AG09319 (cell line): ENCODE results near the gene S100A13.
A peak's percentile ranks its signal among the peaks of the same experiment; 100 is the strongest.

Experiments used
- DNase-seq: peaks from one replicate; pipeline ENCODE4 v3.0.0-alpha.2; 2010; ENCODE audit warnings: low read depth; ENCODE audit errors: extremely low read depth
- TF ChIP-seq, protein P1 (sequence below): IDR thresholded peaks from 2 replicates; pipeline ENCODE4 v1.5.1; 2011; ENCODE audit warnings: low read depth, mild to moderate bottlenecking, inconsistent platforms, low read length, moderate library complexity

S100A13 gene

DNA sequence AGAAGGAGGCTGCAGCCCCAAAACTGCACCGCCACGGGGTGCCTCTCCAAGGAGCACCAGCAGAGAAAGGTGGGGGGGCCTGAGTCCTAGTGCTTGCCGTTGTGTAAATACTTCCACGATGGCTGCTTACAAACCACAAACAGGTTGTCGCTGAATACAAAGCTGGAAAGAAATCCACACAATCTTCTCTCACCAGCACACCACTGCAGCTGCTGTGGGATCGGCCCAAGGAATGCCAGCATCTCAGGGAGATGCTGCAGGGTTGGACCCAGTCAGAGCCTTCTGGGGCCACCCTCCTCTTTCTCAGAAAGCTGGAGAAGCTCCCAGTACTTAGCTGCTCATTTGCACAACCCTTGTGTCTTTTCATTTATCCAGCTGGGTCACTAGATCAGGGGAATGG, 8.1 kb downstream of the S100A13 start:
- no peak for DNase-seq
- TF ChIP-seq, protein P1, sequence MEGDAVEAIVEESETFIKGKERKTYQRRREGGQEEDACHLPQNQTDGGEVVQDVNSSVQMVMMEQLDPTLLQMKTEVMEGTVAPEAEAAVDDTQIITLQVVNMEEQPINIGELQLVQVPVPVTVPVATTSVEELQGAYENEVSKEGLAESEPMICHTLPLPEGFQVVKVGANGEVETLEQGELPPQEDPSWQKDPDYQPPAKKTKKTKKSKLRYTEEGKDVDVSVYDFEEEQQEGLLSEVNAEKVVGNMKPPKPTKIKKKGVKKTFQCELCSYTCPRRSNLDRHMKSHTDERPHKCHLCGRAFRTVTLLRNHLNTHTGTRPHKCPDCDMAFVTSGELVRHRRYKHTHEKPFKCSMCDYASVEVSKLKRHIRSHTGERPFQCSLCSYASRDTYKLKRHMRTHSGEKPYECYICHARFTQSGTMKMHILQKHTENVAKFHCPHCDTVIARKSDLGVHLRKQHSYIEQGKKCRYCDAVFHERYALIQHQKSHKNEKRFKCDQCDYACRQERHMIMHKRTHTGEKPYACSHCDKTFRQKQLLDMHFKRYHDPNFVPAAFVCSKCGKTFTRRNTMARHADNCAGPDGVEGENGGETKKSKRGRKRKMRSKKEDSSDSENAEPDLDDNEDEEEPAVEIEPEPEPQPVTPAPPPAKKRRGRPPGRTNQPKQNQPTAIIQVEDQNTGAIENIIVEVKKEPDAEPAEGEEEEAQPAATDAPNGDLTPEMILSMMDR, result no peak

DNA sequence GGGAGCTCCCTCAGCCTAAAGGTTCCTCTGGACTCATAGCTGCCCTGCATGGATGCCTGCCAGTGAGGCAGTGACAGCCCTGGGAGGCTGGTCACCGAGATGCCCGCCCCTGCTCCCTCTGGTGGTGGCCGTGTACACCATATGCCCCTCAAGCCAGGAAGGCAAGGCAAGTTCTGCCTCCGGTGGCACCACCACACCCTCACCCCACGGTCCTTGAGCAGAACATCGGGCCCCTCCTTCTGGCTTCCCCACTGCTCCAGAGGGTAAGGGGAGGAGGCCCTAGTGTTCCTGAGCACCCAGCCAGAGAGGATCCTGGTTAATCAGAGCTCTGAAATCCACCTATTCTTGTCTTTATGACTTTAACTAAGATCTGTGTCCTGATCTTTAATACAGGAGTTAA, 9.6 kb downstream of the S100A13 start:
- TF ChIP-seq, protein P1, result peak; percentile 82
- DNase-seq, result peak; percentile 45

DNA sequence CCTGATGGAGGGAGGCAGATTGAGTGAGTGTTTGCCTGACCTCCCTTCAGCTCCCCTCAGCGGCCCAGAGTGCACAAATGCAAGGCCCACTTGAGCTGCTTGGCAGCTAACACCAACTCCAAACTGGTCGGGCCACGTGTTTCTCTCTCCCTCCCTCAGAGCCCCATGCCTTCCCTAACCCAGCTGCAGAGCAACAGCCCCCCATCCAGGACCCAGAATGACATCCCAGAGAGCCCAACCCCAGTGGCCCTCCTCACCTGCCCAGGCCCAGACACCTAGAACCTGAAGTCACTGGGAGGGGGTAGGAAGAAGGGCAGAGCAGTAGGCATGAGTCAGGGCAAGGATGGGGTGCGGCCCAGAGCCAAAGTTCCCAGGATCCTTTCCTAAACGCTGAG, 10.4 kb downstream of the S100A13 start:
- TF ChIP-seq, protein P1, result no peak
- DNase-seq, result no peak

DNA sequence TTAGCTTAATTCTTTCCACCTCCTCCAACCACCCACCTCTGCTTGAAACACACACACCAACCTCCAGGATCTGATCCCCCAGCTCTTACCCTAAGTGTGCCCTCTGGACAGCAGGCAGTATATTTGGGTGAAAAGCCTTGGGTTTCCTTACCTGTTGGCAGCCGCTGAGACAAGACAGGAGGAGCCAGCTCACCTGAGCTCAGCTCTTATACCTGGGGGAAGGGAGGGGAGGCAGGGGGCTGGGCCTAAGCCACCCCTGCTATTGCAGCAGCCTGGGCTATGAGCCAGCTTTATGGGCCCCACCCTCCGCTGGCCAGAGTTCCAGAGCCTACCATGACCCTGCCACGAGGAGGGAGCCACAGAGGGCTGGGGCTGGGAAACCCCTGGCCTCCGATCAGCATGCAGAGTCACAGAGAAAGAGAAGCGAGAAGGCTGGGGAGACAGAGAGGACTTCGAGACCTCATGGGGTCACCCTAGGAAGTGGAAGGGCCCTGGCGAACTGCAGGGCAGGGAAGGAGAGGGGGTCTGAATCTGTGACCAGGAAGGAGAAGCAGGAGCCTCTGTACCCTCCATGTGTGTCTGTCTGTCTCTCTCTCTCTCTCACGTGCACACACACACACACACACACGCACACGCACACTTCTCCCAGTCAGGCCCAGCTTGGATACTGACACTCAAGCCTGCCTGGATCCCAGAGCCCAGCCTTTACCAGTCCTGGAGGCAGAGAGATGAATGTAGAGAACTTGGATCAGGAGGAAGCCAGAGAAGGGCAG, 11.0 kb downstream of the S100A13 start, which contains the start of gene S100A14:
Gene S100A14 (minus strand): TSS at position 182 of the 773 bp plus-strand sequence. CDS start 467 bp downstream, outside the sequence.
- DNase-seq, result no peak
- TF ChIP-seq, protein P1, result no peak

DNA sequence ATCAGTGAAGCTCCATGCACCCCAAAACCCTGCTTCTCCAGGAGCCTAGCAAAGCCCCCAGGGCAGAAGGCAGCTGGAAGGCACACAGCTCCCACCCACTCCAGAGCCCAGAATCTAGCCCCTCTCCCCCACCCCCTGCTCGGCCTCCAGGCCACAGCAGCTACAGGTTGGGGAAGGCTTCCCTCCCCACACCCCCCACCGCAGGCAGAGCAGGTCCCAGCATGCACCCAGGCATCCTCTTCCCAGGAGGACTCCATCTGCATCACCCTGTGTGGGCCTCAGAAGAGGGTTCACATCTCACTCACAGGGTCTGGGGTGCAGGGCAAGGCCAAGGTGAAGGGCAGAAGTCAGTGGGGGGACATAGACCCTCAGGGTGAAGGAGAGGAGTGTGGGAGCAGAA, 11.9 kb downstream of the S100A13 start:
- TF ChIP-seq, protein P1, result no peak
- DNase-seq, result no peak

DNA sequence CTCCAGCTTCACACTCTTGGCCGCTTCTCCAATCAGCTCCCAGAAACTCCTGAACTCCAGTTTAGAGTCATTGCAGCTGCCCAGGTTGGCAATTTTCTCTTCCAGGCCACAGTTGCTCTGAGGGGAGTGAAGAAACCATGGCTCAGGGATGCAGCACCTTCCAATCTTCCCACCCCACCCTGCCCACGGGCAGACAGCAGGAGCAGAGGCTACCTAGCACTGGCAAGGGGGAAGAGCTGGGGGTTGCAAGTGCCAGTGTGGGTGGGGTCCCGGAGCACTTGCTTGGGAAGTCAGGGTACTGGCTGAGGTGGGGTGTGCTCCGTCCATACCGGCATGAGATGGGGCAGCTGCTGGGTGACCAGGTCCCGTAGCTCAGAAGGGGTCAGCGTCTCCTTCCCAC, 12.4 kb downstream of the S100A13 start:
- no peak for DNase-seq
- TF ChIP-seq, protein P1, result no peak

DNA sequence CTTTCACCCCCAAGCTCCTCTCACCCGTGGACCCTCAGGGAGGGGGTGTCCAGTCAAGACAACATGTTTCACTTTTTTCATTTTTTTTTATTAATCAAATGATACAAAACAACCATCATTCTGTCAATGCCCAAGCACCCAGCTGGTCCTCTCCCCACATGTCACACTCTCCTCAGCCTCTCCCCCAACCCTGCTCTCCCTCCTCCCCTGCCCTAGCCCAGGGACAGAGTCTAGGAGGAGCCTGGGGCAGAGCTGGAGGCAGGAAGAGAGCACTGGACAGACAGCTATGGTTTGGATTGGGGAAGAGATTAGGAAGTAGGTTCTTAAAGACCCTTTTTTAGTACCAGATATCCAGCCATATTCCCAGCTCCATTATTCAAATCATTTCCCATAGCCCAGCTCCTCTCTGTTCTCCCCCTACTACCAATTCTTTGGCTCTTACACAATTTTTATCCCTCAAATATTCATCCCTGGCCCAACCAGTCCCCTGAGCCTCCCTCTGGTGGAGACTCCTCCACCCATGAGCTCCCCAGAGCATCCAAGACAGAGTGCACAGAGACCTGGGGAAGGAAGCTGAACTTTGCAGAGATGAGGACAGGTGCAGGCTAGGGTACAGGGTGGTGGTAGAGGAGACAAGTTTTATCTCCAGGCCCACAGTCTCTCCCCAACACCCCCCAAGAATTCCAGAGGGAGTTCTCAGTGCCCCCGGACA, 13.0 kb downstream of the S100A13 start:
- TF ChIP-seq, protein P1, result no peak; the same call in 1 of the 2 replicates
- no peak for DNase-seq
